Kidney glomerular epithelial cell (primary cell): ENCODE measurements around the gene MLPH.

Experiments used
- DNase-seq: peaks from one replicate; lab custom pipeline; 2025; lab: John Stamatoyannopoulos, UW

The MLPH gene

GRCh38 chr2:237520290-237520689 lies 33.2 kb downstream of the MLPH start:
- no peak for DNase-seq

GRCh38 chr2:237524631-237525030 lies 37.6 kb downstream of the MLPH start:
- no peak for DNase-seq

GRCh38 chr2:237525559-237526157 lies 38.6 kb downstream of the MLPH start:
- no peak for DNase-seq

GRCh38 chr2:237527233-237527632 lies 40.2 kb downstream of the MLPH start:
- DNase-seq = no peak

DNA sequence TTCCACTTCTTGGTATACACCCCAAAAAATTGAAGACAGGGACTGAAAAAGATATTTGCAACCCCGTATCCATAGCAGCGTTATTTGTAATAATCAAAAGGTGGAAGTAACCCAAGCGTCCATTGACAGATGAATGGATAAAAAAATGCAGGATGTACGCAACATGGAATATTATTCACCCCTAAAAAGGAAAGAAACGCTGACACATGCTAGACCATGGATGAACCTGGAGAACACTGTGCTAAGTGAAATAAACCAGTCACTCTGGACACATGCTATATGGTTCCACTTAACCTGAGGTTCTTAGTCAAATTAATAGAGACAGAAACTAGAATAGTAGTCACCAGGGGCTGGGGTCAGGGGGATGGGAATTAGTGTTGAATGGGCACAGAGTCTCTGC lies 40.7 kb downstream of the MLPH start:
- DNase-seq = no peak

GRCh38 chr2:237529452-237530402 lies 42.7 kb downstream of the MLPH start:
- DNase-seq = no peak

DNA sequence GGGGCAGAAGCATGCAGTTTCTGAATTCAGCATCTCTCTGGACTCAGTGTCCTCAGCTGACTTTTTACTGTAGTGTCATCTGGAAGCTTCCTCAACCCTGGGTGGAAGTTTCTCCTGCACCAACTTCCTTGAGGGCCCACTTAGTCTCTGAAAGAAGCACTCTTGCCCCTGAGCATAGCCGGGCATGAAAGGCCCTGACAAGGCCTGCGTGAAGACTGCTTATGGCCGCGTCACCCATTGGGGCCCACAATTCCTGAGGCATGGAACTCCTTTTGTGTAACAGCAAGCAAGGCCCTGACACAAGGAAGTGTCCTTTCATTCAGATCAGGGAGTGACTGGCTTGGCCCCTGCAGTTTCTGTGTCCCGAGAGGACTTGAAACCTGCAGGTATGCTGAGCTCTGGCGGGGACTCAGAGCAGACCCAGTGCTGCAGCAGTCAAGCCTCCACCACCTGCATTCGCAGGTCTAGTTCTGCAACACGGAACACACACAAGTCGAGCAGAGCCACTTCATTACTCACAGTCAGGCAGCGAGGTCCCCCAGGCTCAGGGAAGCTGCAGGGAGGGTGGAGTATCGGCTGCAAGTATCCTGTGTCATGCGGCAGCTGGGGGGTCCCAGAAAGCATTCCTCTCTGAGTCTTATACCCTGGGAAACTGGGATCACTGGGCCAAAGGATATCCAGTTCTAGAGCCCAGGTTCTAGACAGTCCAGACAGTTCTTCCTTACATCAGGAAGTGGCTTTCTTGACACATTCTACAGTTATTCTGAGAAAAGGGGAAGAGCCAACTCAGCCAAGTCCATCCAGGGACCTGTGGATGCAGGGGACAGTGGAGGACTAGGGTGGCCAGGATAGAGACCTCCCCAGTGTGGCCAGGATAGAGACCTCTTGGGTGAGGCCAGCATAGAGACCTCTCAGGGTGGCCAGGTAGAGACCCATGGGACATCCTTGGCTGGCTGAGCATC lies 43.7 kb downstream of the MLPH start:
- no peak for DNase-seq

DNA sequence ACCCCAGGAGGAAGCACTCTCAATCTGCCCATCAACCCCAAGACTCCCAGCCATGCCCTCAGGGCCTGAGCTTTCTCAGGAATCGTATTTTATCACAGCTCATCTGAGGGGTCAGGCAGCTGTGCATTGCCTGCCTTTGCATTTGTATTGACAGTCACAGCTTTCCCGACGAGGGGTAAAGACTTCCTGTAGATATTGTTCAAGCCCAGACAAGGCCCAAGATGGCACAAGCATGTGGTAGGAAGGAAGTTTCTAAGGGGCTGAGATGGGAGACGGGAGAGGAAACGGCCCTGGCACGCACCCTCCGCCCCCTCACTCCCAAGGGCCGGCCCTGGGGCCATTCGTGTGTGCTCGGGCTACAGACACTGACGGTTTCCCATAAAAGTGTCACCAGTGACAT lies 45.1 kb downstream of the MLPH start:
- no peak for DNase-seq

DNA sequence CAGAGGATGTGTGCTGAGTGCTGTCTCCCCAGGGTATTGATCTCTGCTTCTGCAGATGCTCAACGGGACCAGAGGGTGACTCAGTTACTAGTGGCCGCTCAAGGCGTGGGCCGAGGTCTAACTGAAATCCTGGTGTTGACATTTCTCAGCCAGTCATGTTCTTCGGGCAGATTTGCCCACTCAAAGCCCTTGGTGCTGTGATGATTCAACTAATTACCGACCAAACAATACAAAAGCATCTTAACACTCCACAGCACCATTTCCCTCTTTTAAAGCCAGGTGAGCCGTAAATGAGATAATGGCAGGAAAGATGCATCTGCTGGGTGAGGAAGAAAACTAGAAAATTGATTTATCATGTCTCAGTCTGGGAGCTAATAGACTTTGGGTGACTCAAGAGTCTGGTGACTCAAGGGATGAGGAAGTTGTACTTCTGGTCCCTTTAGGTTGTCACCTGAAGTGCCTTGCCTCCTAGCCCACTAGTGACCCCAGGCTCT lies 46.7 kb downstream of the MLPH start:
- no peak for DNase-seq

GRCh38 chr2:237534380-237534779 lies 47.3 kb downstream of the MLPH start:
- DNase-seq = no peak

- DNase-seq = no peak
Observed at GRCh38 chr2:237535385-237536082, 48.5 kb downstream of the MLPH start.

- DNase-seq = no peak
Observed at GRCh38 chr2:237536083-237536415, 49.0 kb downstream of the MLPH start.

GRCh38 chr2:237536617-237537016 lies 49.6 kb downstream of the MLPH start:
- DNase-seq = no peak

GRCh38 chr2:237538001-237538720 lies 51.1 kb downstream of the MLPH start:
- no peak for DNase-seq

- no peak for DNase-seq
Observed at GRCh38 chr2:237538901-237539300, 51.9 kb downstream of the MLPH start.

DNA sequence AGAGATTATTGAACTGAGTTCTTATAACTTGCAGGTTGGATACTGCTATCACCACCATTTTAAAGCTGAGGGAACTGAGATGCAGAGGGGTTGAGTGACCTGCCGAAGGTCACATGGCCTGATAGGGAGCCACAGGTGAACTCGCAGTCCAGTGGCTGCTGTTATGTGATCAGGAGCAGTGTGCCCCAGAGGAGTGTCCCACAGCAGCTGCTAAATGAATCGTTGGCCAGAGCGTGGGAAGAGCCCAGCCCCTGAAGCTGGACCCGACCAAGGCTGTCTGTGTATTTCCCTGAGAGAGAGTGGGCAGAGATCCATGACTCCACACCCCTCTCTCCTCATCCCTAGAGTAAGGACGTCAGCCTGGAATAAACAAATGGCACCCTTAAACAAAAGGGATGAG lies 52.6 kb downstream of the MLPH start:
- no peak for DNase-seq

- DNase-seq = no peak
Observed at GRCh38 chr2:237540223-237540775, 53.2 kb downstream of the MLPH start.

GRCh38 chr2:237540823-237541222 lies 53.8 kb downstream of the MLPH start:
- DNase-seq = no peak

- DNase-seq = no peak
Observed at GRCh38 chr2:237541243-237541642, 54.2 kb downstream of the MLPH start.

DNA sequence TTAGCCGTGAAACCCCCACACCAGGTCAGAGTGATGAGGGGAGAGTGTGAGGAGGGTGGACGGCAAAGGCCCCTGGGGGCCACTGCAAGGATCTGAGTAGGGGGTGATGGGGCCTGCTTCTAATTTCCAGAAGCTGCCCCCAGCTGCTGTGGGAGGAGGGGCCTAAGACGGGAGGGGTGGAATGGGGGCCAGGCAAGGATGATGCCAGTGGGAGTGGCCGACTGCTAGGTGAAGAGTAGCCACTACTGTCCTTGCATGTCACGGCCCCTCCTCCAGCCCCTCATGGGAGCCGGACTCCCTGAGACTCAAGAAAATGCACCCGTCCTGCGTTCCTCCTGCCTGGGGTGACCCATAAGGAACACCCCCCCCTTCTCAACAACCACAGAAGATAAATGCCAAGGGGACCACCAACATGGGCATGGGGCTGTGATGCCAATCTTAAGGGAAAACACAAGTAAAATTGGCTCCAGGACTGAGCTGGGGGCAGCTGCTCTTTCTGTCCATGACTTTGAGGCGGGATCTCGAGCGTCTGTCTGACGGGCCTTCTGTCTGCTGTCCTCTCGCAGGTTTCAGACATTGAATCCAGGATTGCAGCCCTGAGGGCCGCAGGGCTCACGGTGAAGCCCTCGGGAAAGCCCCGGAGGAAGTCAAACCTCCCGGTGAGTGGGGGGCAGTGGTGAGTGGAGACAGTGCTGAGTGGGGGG lies 55.1 kb downstream of the MLPH start:
- no peak for DNase-seq
